AG04449 (cell line): ENCODE measurements around the gene EMSY.

ENCODE experiments used
- CTCF ChIA-PET: fragments of 350-600 bp; formaldehyde crosslinking; extraction: SDS; loops from one replicate; lab custom pipeline; 2021; ENCODE audit warnings: antibody characterized with exemption; lab: Yijun Ruan, JAX
- POLR2A ChIA-PET: fragments of 400-600, 350-600 bp; formaldehyde crosslinking; extraction: SDS; loops from one replicate; lab custom pipeline; 2020; ENCODE audit warnings: antibody characterized with exemption, inconsistent platforms; lab: Yijun Ruan, JAX
- DNase-seq: peaks from one replicate; pipeline ENCODE4 v3.0.0-alpha.2; 2010; ENCODE audit warnings: low read depth, low spot score
- H3K4me3 ChIP-seq: 2 replicates; pipeline ENCODE4 v1.5.1; 2011; ENCODE audit warnings: low read depth, mild to moderate bottlenecking, control low read depth, low read length
- TF ChIP-seq, protein P1 (sequence below): IDR thresholded peaks from one replicate; pipeline ENCODE4 v1.5.1; 2011; ENCODE audit warnings: mild to moderate bottlenecking, moderate library complexity, low read length, control low read depth, inconsistent platforms; ENCODE audit not compliant: insufficient read depth; ENCODE audit errors: missing control alignments

Gene EMSY

DNA sequence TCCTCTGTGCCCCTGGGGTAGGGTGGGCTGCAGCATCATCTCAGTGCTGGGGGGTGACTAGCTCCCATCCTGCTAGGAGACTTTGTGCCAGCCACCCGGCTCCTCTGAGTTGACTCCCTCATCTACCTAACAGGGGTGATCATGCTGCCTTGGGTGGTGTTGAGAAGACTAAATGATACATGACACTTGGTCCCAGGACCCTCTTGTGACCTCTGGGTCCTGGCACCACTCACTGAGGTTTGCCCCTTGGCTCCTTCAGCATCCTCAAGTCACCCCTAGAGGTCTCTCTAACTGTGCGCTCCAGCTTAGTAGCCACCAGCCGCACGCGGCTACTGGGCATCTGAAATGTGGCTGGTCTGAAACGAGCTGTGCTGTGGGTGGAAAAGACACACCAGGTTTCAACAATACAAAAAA lies 153.6 kb downstream of the EMSY start:
- H3K4me3 ChIP-seq, result no peak overlapping the region
- TF ChIP-seq, protein P1, sequence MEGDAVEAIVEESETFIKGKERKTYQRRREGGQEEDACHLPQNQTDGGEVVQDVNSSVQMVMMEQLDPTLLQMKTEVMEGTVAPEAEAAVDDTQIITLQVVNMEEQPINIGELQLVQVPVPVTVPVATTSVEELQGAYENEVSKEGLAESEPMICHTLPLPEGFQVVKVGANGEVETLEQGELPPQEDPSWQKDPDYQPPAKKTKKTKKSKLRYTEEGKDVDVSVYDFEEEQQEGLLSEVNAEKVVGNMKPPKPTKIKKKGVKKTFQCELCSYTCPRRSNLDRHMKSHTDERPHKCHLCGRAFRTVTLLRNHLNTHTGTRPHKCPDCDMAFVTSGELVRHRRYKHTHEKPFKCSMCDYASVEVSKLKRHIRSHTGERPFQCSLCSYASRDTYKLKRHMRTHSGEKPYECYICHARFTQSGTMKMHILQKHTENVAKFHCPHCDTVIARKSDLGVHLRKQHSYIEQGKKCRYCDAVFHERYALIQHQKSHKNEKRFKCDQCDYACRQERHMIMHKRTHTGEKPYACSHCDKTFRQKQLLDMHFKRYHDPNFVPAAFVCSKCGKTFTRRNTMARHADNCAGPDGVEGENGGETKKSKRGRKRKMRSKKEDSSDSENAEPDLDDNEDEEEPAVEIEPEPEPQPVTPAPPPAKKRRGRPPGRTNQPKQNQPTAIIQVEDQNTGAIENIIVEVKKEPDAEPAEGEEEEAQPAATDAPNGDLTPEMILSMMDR, result peak; percentile 62
- ChIA-PET CTCF (interaction anchor here (0.5 to 4.8 kb wide), 18 partner anchors 9 to 1264 kb away, joined by 3 to 36 read pairs (median 4); no protein-coding TSS in a partner anchor), POLR2A (interaction anchor here (0.7 kb wide), 2 partner anchors 19 to 225 kb away, joined by 4 read pairs; no protein-coding TSS in a partner anchor)
- DNase-seq, result no peak

DNA sequence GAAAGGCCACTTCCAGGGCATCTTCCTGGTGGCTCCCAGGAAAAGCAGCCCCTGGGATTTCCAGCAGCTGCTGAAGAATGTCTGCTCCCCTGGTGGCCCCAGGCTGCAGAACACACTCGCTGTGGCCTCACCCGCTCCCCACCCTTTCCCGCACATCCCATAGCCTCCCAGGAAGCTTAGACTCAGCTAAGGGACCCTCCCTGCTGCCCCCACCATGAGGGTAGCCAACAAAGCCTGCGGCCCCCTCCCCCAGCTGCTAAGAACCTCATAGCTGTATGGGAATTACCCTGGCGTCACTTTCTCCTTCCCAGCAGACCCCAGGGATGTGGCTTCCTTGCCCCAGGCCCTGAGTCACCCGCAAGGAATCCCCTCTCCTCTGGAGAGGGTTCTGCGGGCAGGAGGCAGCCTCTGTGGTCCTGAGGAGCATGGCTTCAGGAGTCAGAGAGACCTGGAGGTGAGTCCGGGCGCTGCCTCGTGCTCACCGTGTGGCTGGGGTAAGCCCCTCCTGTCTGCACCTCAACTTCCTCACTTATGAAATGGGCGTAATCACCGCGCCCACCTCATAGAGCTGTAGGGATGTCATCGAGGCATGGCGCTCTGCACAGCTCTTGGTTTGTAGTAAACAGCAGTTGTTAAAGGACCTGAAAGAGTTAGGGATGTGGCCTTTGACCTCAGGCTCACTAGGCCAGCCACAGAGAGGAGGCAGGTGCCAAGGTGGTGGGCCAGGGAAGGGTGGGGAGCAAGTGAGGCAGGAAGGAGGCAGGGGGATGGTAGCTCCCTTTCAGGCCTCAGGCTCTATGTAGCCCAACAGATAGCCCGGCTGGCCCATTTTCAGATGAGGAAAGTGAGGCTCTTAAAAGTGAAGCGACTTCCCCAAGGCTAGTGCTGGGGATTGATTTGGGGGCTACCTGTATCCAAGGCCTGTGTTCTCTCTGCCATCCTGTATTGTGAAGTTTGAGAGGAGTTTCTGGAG lies 154.5 kb downstream of the EMSY start:
- TF ChIP-seq, protein P1, result peak; percentile 37
- ChIA-PET CTCF (interaction anchor here (0.5 to 4.8 kb wide), 18 partner anchors 10 to 1265 kb away, joined by 3 to 36 read pairs (median 4); no protein-coding TSS in a partner anchor), POLR2A (interaction anchor here (0.7 kb wide), 1 partner anchor 224 kb away, joined by 4 read pairs; no protein-coding TSS in a partner anchor)
- H3K4me3 ChIP-seq, result no peak overlapping the region
- DNase-seq, result no peak

DNA sequence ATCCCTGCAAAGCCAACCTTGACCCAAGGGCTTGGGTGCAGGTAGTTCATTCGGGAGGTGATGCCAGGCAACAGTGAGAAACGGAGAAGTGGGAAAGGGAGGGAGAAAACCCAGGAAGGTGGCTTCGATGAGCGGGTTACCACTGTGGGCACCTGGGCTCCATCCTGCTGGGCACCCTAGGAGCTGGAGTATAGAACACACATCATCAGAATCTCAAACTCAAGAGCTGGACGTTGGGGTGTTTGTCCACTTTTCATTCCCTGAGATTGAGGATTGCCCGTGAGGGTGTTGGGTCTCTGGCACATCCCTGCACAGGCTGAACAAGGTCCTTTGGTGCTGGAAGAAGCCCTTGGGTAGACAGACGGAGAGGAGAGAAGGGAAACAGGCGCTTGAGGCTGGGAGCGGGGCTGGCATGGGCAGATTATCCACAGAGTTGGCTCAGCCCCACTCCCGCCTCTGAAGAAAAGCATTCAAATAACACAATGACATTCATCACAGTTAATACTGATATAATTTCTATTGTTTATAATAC lies 155.4 kb downstream of the EMSY start:
- no peak for DNase-seq
- TF ChIP-seq, protein P1, result no peak
- POLR2A ChIA-PET, result no interaction called here
- H3K4me3 ChIP-seq, result no peak overlapping the region
- CTCF ChIA-PET, result interaction anchor here (2.1 to 4.8 kb wide), 4 partner anchors 13 to 122 kb away, joined by 8 to 36 read pairs (median 14); no protein-coding TSS in a partner anchor

- ChIA-PET POLR2A (no interaction called here), CTCF (interaction anchor here (0.6 to 4.8 kb wide), 2 partner anchors 79 to 121 kb away, joined by 3 to 17 read pairs; no protein-coding TSS in a partner anchor)
- DNase-seq, result no peak
- TF ChIP-seq, protein P1, result no peak
- no peak overlapping the region for H3K4me3 ChIP-seq
Measured at GRCh38 chr11:76601272-76601671, 156.5 kb downstream of the EMSY start.

DNA sequence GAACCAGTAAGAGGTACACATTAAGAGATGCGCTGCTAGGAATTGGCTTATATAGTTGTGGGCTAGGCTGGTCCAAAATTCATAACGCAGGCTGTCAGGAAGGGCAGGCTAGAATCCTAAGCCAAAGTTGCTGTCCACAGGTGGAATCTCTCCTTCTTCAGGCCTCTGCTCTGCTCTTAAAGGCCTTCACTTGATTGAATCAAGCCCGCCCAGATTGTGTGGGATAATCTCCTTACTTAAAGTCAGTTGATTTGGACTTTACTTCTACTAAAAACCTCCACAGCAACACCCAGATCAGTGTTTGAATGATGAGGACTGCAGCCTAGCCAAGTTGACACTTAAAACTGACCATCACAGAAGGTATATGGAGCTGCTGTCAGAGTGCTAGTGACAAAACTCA lies 156.9 kb downstream of the EMSY start:
- no peak for DNase-seq
- TF ChIP-seq, protein P1, result no peak
- ChIA-PET POLR2A (no interaction called here), CTCF (no interaction called here)
- no peak overlapping the region for H3K4me3 ChIP-seq
